Measurements from ENCODE around the gene PLSCR2. TPM values are rescaled to one million over a fixed set of nuclear protein-coding genes. Genes with fewer than 3 reads are reported as not detected.

The PLSCR2 gene
- total RNA-seq, 1 experiment from 2014 or later: 0.54 TPM

- ATAC-seq: no peak
- 0 out of 2 replicates have a peak, but pooled peaks cover 3% of the 10 kb centered on the region for H3K4me1 ChIP-seq (ENCODE audit: control insufficient read depth, insufficient read depth, low read length)
- H3K27ac ChIP-seq (ENCODE audit: low read length): no peak overlapping the region
- no peaks in the 10 kb centered on the region for H3K27me3 ChIP-seq (ENCODE audit: control insufficient read depth, insufficient read depth, low read length)
- no TSS peak for BruUV-seq (replicated peaks)
- H3K9me3 ChIP-seq (ENCODE audit: control insufficient read depth, insufficient read depth, low read depth, low read length): no peaks in the 10 kb centered on the region
- DNase-seq (ENCODE audit: low read depth, low spot score): no peak
- CTCF ChIA-PET: no interaction called here
- no peak overlapping the region for H3K4me3 ChIP-seq (ENCODE audit: low read depth in 2 of 2, low read length in 2 of 2)
- intact Hi-C loops (cut with micrococcal nuclease; ENCODE audit: unreplicated experiment) (no loop called here), in situ Hi-C loops (cut with HindIII; ENCODE audit: low pct_unique_long_range_greater_than_20kb, low sequenced_read_pairs) (no loop called here)
- TF ChIP-seq TCF7L2 (IDR thresholded peaks at IDR 0.05; ENCODE audit: low read depth, low read length) (no peak), SIN3A (IDR thresholded peaks at IDR 0.05; ENCODE audit: borderline replicate concordance, insufficient read depth, low read depth, low read length) (no peak), REST (IDR thresholded peaks at IDR 0.05; ENCODE audit: insufficient read depth in 1 of 2, low read depth in 2 of 2, low read length in 1 of 2) (no peak), POLR2AphosphoS5 (IDR thresholded peaks at IDR 0.05; ENCODE audit: low read depth, low read length) (no peak)
- TF ChIP-seq, protein P1, sequence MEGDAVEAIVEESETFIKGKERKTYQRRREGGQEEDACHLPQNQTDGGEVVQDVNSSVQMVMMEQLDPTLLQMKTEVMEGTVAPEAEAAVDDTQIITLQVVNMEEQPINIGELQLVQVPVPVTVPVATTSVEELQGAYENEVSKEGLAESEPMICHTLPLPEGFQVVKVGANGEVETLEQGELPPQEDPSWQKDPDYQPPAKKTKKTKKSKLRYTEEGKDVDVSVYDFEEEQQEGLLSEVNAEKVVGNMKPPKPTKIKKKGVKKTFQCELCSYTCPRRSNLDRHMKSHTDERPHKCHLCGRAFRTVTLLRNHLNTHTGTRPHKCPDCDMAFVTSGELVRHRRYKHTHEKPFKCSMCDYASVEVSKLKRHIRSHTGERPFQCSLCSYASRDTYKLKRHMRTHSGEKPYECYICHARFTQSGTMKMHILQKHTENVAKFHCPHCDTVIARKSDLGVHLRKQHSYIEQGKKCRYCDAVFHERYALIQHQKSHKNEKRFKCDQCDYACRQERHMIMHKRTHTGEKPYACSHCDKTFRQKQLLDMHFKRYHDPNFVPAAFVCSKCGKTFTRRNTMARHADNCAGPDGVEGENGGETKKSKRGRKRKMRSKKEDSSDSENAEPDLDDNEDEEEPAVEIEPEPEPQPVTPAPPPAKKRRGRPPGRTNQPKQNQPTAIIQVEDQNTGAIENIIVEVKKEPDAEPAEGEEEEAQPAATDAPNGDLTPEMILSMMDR (IDR thresholded peaks at IDR 0.05): no peak
- H3K36me3 ChIP-seq (ENCODE audit: control insufficient read depth, insufficient read depth, low read length): no peaks in the 10 kb centered on the region
- POLR2A ChIA-PET: no interaction called here
Measured at GRCh38 chr3:146386936-146387335, 82.4 kb downstream of the PLSCR2 start.

GRCh38 chr3:146384786-146385185 lies 84.6 kb downstream of the PLSCR2 start:
- H3K4me3 ChIP-seq (ENCODE audit: low read depth in 2 of 2, low read length in 2 of 2): no peak overlapping the region
- TF ChIP-seq POLR2AphosphoS5 (IDR thresholded peaks at IDR 0.05; ENCODE audit: low read depth, low read length) (no peak), TCF7L2 (IDR thresholded peaks at IDR 0.05; ENCODE audit: low read depth, low read length) (no peak), SIN3A (IDR thresholded peaks at IDR 0.05; ENCODE audit: borderline replicate concordance, insufficient read depth, low read depth, low read length) (no peak), REST (IDR thresholded peaks at IDR 0.05; ENCODE audit: insufficient read depth in 1 of 2, low read depth in 2 of 2, low read length in 1 of 2) (no peak)
- TF ChIP-seq, protein P1 (IDR thresholded peaks at IDR 0.05): no peak
- BruUV-seq (replicated peaks): no TSS peak

More at GRCh38 chr3:146384786-146385185, 84.6 kb downstream of the PLSCR2 start:
- Histone ChIP-seq H3K4me1 (ENCODE audit: control insufficient read depth, insufficient read depth, low read length) (0 out of 2 replicates have a peak, but pooled peaks cover 3% of the 10 kb centered on the region), H3K9me3 (ENCODE audit: control insufficient read depth, insufficient read depth, low read depth, low read length) (no peaks in the 10 kb centered on the region), H3K27me3 (ENCODE audit: control insufficient read depth, insufficient read depth, low read length) (no peaks in the 10 kb centered on the region), H3K27ac (ENCODE audit: low read length) (no peak overlapping the region), H3K36me3 (ENCODE audit: control insufficient read depth, insufficient read depth, low read length) (no peaks in the 10 kb centered on the region)
- CTCF ChIA-PET: no interaction called here
- intact Hi-C loops (cut with micrococcal nuclease; ENCODE audit: unreplicated experiment) (no loop called here), in situ Hi-C loops (cut with HindIII; ENCODE audit: low pct_unique_long_range_greater_than_20kb, low sequenced_read_pairs) (no loop called here)
- POLR2A ChIA-PET: no interaction called here
- DNase-seq (ENCODE audit: low read depth, low spot score) (no peak), ATAC-seq (no peak)
